Measurements from ENCODE around the gene TRIM28.
"Not testable (repeated sequence)": the region's sequence is repeated elsewhere in the genome, so short reads cannot be mapped to it uniquely, and the experiment has no call there.

TRIM28 gene

DNA sequence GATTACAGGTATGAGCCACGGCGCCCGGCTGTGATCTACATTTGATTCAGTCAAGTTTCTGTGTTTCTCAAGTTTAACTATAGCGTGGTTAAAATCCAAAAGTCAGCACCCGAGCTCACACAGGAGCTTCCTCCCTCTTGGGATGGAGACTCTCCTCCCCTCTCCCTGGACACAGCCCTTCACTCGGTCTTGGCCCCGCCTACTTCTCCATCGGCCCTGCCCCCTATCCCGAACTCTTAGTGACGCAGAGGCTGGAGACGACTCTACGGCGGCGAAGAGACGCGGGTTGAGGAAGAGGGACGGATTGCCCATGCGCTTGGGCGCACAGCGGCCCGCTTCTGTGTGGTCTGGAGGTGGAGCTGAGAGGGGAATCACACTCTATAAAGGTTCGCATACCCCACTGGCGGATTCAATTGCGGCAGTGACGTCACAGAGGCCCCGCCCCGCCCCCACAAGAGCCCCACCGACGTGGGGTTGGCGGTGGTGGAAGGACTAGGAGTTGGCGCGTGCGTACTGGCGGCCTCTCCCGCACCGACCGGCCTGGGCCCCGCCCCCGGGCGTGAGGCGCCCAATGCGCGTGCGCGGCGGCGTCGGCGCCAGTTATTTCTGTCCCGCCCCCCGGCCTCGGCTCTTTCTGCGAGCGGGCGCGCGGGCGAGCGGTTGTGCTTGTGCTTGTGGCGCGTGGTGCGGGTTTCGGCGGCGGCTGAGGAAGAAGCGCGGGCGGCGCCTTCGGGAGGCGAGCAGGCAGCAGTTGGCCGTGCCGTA lies at the start of gene TRIM28:
TRIM28 (plus strand) TSS at position 239 of the 765 bp plus-strand sequence. CDS start 694 bp downstream, outside the sequence.
- no peak for DNase-seq

- DNase-seq: no peak
Observed at GRCh38 chr19:58497634-58498170, 46.2 kb upstream of the TRIM28 start.

- no peak for DNase-seq
Observed at GRCh38 chr19:58498316-58499020, 45.4 kb upstream of the TRIM28 start.

- DNase-seq: peak; percentile 94
Observed at GRCh38 chr19:58499021-58499927, 44.6 kb upstream of the TRIM28 start.

DNA sequence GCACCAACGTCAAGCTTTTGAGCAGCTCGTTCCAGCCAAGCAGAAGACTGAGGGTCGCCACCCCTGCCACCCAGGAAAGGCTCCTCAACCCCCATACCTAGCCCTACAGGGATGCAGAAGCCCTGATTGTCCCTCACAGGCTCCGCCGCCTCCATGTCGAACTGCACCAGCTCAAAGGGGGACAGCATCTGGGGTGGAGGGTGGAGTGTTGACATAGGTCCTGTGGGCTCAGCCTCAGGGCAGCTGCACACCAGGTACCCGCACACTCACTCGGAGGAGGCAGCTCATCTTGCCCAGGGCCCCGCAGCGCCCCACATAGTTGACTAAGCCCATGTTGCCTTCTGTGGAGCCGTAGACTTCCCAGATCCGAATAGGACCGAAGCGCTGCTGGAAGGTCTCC lies 43.6 kb upstream of the TRIM28 start:
- no peak for DNase-seq

GRCh38 chr19:58507602-58508223 lies 36.2 kb upstream of the TRIM28 start:
- DNase-seq: not testable (repeated sequence)

- no peak for DNase-seq
Observed at GRCh38 chr19:58509731-58510083, 34.2 kb upstream of the TRIM28 start.

DNA sequence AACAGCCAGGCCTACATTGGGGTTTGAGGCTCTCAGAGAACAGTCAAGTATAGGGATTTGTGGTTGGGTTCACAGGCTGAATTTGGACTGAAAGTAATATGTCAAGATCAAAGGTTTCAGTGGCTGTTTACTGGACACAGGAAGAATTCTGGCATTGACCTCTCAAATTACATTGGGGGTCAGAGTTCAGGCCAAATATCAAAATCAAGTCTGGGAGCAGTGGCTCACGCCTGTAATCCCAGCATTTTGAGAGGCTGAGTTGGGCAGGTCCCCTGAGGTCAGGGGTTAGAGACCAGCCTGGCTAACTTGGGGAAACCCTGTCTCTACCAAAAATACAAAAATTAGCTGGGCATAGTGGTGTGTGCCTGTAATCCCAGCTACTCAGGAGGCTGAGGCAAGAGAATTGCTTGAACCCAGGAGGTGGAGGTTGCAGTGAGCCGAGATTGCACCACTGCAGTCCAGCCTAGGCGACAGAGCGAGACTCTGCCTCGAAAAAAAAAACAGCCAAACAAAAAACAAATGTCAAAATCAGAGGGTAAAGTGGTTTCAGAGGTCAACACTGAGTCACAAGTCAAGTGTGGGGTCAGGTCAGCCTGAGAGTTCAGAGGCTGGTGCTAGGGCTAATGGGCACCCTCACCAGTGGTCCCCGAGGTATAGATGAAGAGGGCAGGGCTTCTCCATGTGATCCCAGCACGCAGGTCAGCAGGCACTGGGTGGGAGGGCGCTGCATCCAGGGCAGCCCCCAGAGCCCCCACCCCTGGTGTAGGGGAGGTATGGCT lies 33.6 kb upstream of the TRIM28 start:
- no peak for DNase-seq

DNA sequence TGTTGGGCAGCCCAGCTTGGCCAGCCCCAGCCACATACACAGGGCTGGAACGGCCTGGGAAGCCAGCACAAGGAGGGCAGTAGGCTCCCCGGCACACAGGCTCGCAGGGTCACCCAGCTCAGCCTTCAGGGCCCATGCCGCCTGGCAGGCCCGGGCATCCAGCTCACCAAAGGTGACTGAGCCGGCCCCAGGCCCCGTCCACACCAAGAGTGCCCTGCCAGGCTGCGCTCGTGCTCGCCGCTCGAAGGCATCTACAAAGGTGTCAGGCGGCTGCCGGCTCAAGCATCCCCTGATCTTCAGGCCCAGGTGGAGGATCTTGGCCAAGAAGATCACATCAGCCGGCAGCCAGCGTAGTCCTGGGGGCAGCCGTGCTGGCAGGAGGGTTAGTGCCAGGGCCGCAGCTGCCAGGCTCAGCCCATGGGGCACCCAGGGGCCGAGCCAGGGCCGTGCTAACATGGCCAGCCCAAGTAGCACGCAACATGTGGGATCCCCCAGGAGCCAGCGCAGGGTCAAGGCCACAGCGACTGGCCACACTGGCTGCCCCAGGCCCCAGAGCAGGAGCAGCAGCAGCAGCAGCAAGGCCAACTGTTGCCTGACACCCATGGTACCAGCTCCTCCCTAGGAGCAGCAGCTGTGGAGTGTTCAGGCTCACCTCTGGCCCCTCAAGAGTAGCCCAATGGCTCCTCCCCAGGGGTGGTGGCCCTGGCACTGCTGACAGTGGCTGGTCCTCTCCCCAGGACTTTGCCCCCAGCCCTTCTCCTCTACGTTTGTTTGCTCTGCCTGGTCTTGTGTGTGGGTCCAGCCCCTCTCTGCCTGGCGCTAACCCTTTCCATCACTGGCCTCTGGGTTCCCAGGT lies 32.3 kb upstream of the TRIM28 start, which contains the start of gene SLC27A5:
SLC27A5 (minus strand) TSS at position 640 of the 856 bp plus-strand sequence; CDS start at position 603, 37 bp downstream.
- DNase-seq: no peak

DNA sequence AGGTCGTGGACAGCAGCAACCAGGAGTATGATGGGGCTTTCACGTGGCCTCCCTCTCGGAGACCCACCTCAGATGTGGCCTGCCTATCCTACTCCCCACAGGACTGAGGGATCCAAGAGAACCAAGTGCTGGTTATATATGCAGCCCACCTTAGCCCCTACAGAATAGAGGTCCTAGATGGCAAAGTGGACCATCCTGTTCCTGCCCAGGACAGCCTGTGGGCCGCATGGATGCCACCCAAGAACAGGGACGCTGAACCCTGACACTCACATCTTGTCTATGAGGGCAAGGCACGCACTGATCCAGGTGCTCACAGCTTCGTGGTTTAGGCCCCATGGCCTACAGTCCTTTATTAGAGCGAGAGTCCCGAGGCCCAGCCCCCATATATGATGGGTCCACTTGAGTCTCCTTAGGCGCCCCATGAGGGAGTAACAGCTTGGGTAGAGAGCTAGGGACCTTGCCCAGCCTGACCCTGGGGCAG lies 30.6 kb upstream of the TRIM28 start:
- no peak for DNase-seq

DNA sequence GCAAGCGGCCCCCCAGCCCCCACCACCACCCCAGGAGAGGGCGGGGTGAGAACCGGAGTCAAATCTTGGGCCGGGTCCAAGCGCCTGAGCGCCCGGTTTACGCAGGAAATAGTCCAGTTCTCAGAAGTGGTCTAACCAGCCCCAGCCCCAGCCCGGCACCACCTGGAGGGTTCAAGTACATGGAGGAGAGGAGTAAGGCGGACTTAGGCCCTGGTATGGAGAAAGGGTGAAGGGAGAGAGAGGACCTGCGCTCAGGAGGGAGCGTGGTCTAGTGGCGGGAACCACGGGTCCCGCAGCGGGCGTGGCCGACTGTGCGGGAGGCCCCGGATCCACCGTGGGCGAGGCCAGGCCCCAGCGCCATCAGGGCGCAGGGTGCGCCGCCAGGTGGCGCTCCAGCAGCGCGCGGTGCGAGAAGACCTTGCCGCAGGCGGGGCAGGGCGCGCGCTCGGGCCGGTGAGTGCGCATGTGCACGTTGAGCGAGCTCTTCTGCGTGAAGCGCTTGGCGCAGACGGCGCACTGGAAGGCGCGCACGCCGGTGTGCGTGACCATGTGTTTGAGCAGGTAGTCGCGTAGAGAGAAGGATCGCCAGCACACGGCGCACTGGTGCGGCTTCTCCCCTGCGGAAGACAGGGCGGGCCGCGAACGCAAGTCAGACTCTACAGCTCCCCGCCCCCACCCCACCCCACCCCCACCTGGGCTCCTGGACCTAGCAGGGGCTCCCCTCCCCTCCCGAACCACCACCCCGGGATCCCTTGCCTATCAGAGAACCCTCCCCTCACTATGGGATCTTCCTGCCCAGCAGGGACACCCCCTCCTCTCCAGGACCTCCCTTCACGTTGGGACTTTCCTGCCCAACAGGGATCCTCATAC lies 29.9 kb upstream of the TRIM28 start:
- DNase-seq: peak; percentile 61

GRCh38 chr19:58514564-58515022 lies 29.3 kb upstream of the TRIM28 start:
- DNase-seq: no peak

DNA sequence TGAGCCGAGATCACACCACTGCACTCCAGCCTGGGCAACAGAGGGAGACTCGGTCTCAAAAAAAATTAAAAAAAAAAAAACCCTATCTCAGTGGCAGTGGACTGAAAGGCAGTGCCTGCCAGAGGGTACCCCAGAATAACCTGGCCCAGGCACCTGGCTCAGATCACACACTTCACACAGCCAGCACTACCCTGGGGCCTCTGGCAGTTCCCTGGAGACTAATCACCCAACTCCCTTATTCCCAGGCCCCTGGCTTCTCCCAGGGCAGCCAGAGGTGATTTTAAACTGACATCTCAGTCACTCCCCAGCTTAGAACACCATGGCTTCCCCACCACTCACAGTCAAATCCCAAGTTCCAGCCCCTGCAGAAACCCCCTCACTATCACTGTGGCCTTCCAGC lies 28.6 kb upstream of the TRIM28 start:
- no peak for DNase-seq

- DNase-seq: no peak
Observed at GRCh38 chr19:58516246-58516836, 27.5 kb upstream of the TRIM28 start.

GRCh38 chr19:58516964-58517833 lies 26.7 kb upstream of the TRIM28 start:
- DNase-seq: no peak

DNA sequence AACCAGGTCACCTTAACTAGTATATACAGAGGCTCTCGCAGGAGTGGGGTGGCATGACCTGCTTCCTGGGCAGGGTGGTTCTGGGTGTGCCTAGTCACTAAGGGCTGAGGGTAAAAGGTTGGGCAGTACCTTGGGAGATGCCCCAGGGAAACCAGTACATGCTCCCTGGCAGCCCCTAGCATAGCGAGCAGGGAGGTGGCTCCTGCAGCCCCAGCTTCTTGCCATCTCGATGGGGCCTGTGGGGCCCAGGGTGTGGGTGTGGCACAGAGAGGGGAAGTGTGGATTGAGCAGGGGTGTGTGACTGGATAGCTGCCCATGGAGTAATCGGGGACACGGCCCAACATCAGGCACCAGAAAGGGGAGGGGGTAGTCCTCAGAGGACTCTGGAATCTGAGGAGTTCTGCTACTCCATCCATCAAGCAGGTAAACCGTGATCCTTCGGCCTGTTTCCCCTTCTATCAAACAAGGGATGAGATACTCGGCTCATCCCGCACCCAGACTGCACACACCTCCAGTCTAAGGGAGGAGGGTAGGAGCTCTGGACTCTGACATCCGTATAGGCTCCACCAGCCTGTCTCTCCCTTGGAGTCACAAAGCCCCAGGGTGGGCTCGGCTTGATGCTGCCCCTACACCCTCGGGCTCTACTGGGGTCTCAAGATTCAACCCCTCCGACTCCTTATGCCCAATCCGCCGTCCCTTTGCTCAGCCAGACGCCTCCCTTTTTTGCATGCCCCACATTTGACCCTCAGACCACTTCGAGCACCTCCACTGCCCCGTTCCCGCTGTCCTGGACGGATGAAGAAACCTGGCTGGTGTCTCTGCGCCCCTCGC lies 25.4 kb upstream of the TRIM28 start:
- no peak for DNase-seq

GRCh38 chr19:58519087-58519354 lies 24.8 kb upstream of the TRIM28 start:
- DNase-seq: peak; percentile 34

All from NCI-H2029 treated with DMSO at 0.1 percent for 48 hours (cell line).